GM23248 (cell line): ENCODE data around the gene EEF1AKMT4. TPM values are rescaled to one million over a fixed set of nuclear protein-coding genes. Genes with fewer than 3 reads are reported as not detected.
A peak's percentile ranks its signal among the peaks of the same experiment; 100 is the strongest.

Experiments used
- DNase-seq: peaks from one replicate; pipeline ENCODE4 v3.0.0-alpha.2; 2015
- H2AFZ ChIP-seq: fragments of 200-600 bp; sonication (generic); 2 replicates; pipeline ENCODE4 v1.6.1; 2016; ENCODE audit warnings: antibody characterized with exemption
- H3F3A ChIP-seq: fragments of 200-600 bp; sonication (generic); 2 replicates; pipeline ENCODE4 v1.6.1; 2016; ENCODE audit warnings: mild to moderate bottlenecking, antibody characterized with exemption, mixed run types; ENCODE audit not compliant: insufficient read depth
- H3K27ac ChIP-seq: fragments of 200-600 bp; sonication (generic); 2 replicates; pipeline ENCODE4 v1.5.1; 2016; ENCODE audit warnings: mild to moderate bottlenecking
- H3K27me3 ChIP-seq: fragments of 200-600 bp; sonication (generic); replicated peaks from 2 replicates; pipeline ENCODE4 v1.6.1; 2016; ENCODE audit warnings: mild to moderate bottlenecking; ENCODE audit not compliant: insufficient read depth
- H3K36me3 ChIP-seq: fragments of 200-600 bp; sonication (generic); 2 replicates; pipeline ENCODE4 v1.6.1; 2016; ENCODE audit warnings: low read depth, mild to moderate bottlenecking
- H3K4me1 ChIP-seq: fragments of 200-600 bp; sonication (generic); 2 replicates; pipeline ENCODE4 v1.6.1; 2016; ENCODE audit warnings: mild to moderate bottlenecking; ENCODE audit not compliant: insufficient read depth
- H3K4me2 ChIP-seq: fragments of 200-600 bp; sonication (generic); one replicate; pipeline ENCODE4 v1.6.1; 2016; ENCODE audit warnings: mild to moderate bottlenecking; ENCODE audit not compliant: unreplicated experiment
- H3K4me3 ChIP-seq: fragments of 200-600 bp; sonication (generic); 2 replicates; pipeline ENCODE4 v1.5.1; 2016; ENCODE audit warnings: mild to moderate bottlenecking
- H3K79me2 ChIP-seq: fragments of 200-600 bp; sonication (generic); 2 replicates; pipeline ENCODE4 v1.6.1; 2016; ENCODE audit warnings: mild to moderate bottlenecking; ENCODE audit not compliant: insufficient read depth
- H3K9ac ChIP-seq: fragments of 200-600 bp; sonication (generic); 2 replicates; pipeline ENCODE4 v1.6.1; 2016; ENCODE audit warnings: mild to moderate bottlenecking
- H3K9me2 ChIP-seq: fragments of 200-600 bp; sonication (generic); 2 replicates; pipeline ENCODE4 v1.6.1; 2016; ENCODE audit warnings: mixed run types, mild to moderate bottlenecking, moderate library complexity; ENCODE audit not compliant: insufficient read depth
- H3K9me3 ChIP-seq: fragments of 200-600 bp; sonication (generic); one replicate; pipeline ENCODE4 v1.6.1; 2017; ENCODE audit warnings: low read depth
- H4K20me1 ChIP-seq: fragments of 200-600 bp; sonication (generic); 2 replicates; pipeline ENCODE4 v1.6.0; 2016; ENCODE audit not compliant: insufficient read depth
- EZH2 ChIP-seq: fragments of 200-600 bp; sonication (generic); IDR thresholded peaks from 2 replicates; pipeline ENCODE4 v1.6.1; 2018; ENCODE audit warnings: antibody characterized with exemption, mild to moderate bottlenecking; ENCODE audit not compliant: insufficient read depth, poor library complexity, severe bottlenecking
- EZH2phosphoT487 ChIP-seq: fragments of 200-600 bp; sonication (generic); IDR thresholded peaks from 2 replicates; pipeline ENCODE4 v1.6.1; 2018; ENCODE audit warnings: antibody characterized with exemption, moderate library complexity, mild to moderate bottlenecking, low read depth; ENCODE audit not compliant: insufficient read depth
- WGBS, 2 experiments: methylation state at CpG; one replicate each; pipeline ENCODE4 v1.1.6; 2015 to 2017; ENCODE audit warnings: low lambda C conversion rate in 2 of 2, low coverage in 1 of 2; ENCODE audit errors: missing lambda C conversion rate in 2 of 2; 5-methylcytosine and 5-hydroxymethylcytosine counted together
- in situ Hi-C: fragments of 300-500 bp; cut with MboI; formaldehyde crosslinking; loops from 2 replicates; pipeline ENCODE4 v1.15.0; 2020
- polyA plus RNA-seq: library from polyadenylated mRNA; unstranded; fragments of >200 nt; fragmentation: Nextera tagmentation; extraction: Ambion mirVana; gene quantifications from 2 replicates; pipeline ENCODE4 v1.2.1, GENCODE V29; 2016
- total RNA-seq: library from RNA; depleted of rRNA; stranded (reverse); fragments of >200 nt; shearing (Covaris generic); gene quantifications from 2 replicates; pipeline ENCODE4 v1.2.3, GENCODE V29; 2014

The EEF1AKMT4 gene
- total and polyA plus RNA-seq, 2 experiments from 2014 or later = 5.3 to 7.2 TPM

DNA sequence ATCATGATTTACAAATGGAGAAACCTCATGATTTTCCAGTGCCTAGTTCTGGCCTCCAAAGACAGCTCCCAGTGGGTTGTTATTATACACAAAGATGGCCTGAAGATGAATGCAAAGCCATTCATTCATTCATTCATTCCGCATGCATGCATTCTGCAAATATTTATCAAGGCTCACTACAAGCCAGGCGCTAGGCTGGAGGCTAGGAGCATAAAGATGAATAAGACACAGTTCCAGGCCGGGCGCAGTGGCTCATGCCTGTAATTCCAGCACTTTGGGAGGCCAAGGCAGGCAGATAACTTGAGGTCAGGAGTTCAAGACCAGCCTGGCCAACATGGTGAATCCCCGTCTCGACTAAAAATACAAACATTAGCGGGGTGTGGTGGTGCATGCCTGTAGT is 47.1 kb downstream of the EEF1AKMT4 start:
- Histone ChIP-seq H3F3A (peaks cover 21% of the 10 kb centered on the region), H2AFZ (no peak overlapping the region), H3K27ac (no peak overlapping the region), H3K79me2 (peaks cover 26% of the 10 kb centered on the region), H4K20me1 (no peaks in the 10 kb centered on the region), H3K4me2 (no peak overlapping the region), H3K9me3 (no peaks in the 10 kb centered on the region), H3K36me3 (peaks cover 12% of the 10 kb centered on the region), H3K4me3 (no peak overlapping the region), H3K4me1 (peaks cover 17% of the 10 kb centered on the region), H3K9ac (no peak overlapping the region), H3K27me3 (no peaks in the 10 kb centered on the region), H3K9me2 (no peaks in the 10 kb centered on the region)
- WGBS, 2 experiments = 74 to 90% methylated on average over 6 to 7 of the region's 7 CpGs
- DNase-seq = no peak
- TF ChIP-seq EZH2 (no peak), EZH2phosphoT487 (no peak)
- in situ Hi-C loops = no loop called here

GRCh38 chr3:184298759-184299487 is 49.5 kb downstream of the EEF1AKMT4 start, which contains the start of gene PSMD2:
TSS of gene PSMD2 (plus strand) at chr3:184299241. CDS start at chr3:184299267, 26 bp downstream.
- Histone ChIP-seq H3K4me2 (peak within 1 kb of the TSS; percentile 91), H3K9me3 (no peaks in the 10 kb centered on the region), H3K27me3 (no peaks in the 10 kb centered on the region), H2AFZ (peak within 1 kb of the TSS; percentile 99), H4K20me1 (no peaks in the 10 kb centered on the region), H3K36me3 (peaks cover 35% of the 10 kb centered on the region), H3K9me2 (no peaks in the 10 kb centered on the region), H3F3A (peaks cover 25% of the 10 kb centered on the region), H3K4me3 (peak within 1 kb of the TSS; percentile 97), H3K4me1 (peaks cover 19% of the 10 kb centered on the region), H3K9ac (peak within 1 kb of the TSS; percentile 91), H3K27ac (peak within 1 kb of the TSS; percentile 83), H3K79me2 (peaks cover 49% of the 10 kb centered on the region)
- peak; percentile 98 for DNase-seq
- in situ Hi-C loops = no loop called here
- 0 to 1% methylated on average over 53 to 69 of the region's 78 CpGs for WGBS, 2 experiments
- TF ChIP-seq EZH2phosphoT487 (no peak), EZH2 (no peak)

DNA sequence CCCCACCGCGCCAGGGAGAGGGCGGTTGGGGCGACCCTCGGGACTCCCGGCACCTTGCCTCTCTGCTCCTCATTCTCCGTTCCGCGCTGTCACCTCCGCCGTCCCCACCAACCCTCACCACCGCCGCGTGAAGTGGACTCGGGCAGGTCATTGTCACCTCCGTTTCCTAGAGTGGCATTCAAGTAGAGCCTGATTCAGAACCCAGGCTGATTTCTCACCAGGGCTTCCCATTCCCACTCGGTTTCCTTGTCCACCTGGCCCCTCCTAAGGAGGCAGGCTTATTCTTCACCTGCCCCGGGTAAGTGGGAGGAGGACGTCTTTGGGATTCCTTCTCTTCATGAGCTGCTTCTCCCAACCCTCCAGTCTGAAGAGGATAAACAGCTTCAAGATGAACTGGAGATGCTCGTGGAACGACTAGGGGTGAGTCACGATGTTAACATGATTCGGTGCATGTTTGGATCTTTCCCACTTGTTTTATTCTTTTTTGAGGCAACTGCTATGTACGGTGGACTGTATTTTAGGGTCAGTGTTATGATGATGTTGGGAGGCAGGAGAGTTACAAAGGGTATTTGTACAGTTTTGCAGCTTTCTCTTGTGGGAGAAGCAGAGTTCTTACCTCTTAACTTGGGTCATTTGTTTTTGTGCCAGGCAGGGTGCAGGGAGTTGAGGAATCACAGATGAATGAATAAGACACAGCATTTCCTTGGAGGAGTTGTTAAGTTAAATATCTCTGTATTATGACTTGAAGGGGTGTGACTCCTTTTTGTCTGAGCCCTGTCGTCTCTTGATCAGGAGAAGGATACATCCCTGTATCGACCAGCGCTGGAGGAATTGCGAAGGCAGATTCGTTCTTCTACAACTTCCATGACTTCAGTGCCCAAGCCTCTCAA is 50.3 kb downstream of the EEF1AKMT4 start:
- Histone ChIP-seq H4K20me1 (no peaks in the 10 kb centered on the region), H2AFZ (peak overlapping the region; percentile 44), H3K4me3 (peak overlapping the region; percentile 97), H3F3A (peaks cover 32% of the 10 kb centered on the region), H3K9me3 (no peaks in the 10 kb centered on the region), H3K36me3 (peaks cover 44% of the 10 kb centered on the region), H3K4me1 (peaks cover 19% of the 10 kb centered on the region), H3K9ac (peak overlapping the region; percentile 91), H3K4me2 (peak overlapping the region; percentile 91), H3K27me3 (no peaks in the 10 kb centered on the region), H3K79me2 (peaks cover 57% of the 10 kb centered on the region), H3K27ac (peak overlapping the region; percentile 80), H3K9me2 (no peaks in the 10 kb centered on the region)
- 5 to 6% methylated on average over 26 to 27 of the region's 29 CpGs for WGBS, 2 experiments
- in situ Hi-C loops = no loop called here
- TF ChIP-seq EZH2phosphoT487 = no peak
- no peak for TF ChIP-seq EZH2
- DNase-seq = peak; percentile 86

GRCh38 chr3:184300378-184300720 is 50.9 kb downstream of the EEF1AKMT4 start:
- H3K9ac ChIP-seq = peak overlapping the region; percentile 91
- WGBS, 2 experiments = 2 to 12% methylated on average over 3 of the region's 3 CpGs

More at GRCh38 chr3:184300378-184300720, 50.9 kb downstream of the EEF1AKMT4 start:
- Histone ChIP-seq H3K4me3 (peak overlapping the region; percentile 97), H3K27ac (peak overlapping the region; percentile 80), H3K4me2 (peak overlapping the region; percentile 91), H3K36me3 (peaks cover 48% of the 10 kb centered on the region), H3F3A (peaks cover 35% of the 10 kb centered on the region), H3K27me3 (no peaks in the 10 kb centered on the region), H2AFZ (no peak overlapping the region), H3K79me2 (peaks cover 63% of the 10 kb centered on the region), H3K9me3 (no peaks in the 10 kb centered on the region), H3K9me2 (no peaks in the 10 kb centered on the region), H4K20me1 (no peaks in the 10 kb centered on the region), H3K4me1 (peaks cover 19% of the 10 kb centered on the region)
- DNase-seq = peak; percentile 78
- TF ChIP-seq EZH2 (no peak), EZH2phosphoT487 (no peak)
- in situ Hi-C loops = no loop called here
